ENCODE data around the gene TRPC4. TPM values are rescaled to one million over a fixed set of nuclear protein-coding genes. Genes with fewer than 3 reads are reported as not detected.

The TRPC4 gene
- polyA plus RNA-seq: under 1 TPM in 2 of 3 donors, not detected in 1; 0.30 to 0.74 TPM

DNA sequence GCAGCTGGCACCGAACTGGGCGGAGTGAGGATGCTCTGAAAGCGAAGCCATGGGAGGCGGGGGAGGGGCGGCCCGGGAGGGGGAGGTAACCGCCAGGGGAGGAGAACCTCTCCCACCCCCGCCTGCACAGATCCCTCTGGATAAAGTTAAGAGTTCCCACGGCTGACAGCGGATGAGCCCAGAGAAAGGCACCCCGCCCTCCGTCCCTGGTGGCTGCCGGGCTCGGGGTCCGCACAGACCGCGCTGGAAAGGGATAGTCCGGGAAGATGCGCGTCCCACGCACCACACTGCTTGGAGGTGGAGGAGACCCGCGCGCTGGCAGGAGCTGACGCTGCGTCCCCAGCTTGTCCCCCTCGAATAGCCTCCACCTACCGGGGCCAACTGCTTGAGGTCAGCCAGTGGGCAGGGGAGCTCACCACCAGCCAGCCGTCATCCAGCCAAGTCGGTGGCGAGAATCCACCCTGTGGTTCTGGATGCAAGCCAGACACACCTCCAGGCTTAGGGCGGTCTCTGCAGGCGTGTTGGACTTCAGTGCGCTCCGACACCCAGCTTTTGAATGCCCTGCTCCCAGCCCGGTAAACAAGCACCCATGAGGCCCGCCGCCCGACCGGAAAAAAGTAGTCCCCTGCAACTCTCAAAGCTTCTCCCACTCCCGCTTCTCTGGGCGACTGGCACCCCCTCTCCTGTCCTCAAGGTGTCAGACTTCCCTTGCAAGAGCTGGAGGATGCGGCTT is at the start of gene TRPC4:
TSS of gene TRPC4 (minus strand) at position 17 of the 733 bp plus-strand sequence. CDS start 86,439 bp downstream, outside the sequence.
- no peak within 1 kb of the TSS for H3K27ac ChIP-seq (ENCODE audit: low read depth, low read length)
- 0 to 3% (median 2%) methylated on average over 41 to 43 of the region's 43 CpGs for WGBS, 3 donors

DNA sequence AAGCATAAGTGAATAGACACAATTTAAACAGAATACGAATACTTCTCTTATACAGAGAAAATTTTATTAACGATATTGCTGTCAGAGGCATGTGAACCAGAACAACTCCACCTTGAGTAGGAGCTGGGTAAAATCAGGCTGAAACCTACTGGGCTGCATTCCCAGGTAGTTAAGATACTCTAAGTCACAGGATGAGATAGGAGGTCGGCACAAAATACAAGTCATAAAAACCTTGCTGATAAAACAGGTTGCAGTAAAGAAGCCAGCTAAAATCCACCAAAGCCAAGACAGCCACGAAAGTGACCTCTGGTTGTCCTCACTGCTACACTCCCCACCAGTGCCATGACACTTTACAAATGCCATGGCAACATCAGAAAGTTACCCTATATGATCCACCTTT is 49.2 kb upstream of the TRPC4 start:
- WGBS, 3 donors: 38 to 49% (median 43%) methylated on average over 4 of the region's 4 CpGs
- H3K27ac ChIP-seq (ENCODE audit: low read depth, low read length): no peak overlapping the region

DNA sequence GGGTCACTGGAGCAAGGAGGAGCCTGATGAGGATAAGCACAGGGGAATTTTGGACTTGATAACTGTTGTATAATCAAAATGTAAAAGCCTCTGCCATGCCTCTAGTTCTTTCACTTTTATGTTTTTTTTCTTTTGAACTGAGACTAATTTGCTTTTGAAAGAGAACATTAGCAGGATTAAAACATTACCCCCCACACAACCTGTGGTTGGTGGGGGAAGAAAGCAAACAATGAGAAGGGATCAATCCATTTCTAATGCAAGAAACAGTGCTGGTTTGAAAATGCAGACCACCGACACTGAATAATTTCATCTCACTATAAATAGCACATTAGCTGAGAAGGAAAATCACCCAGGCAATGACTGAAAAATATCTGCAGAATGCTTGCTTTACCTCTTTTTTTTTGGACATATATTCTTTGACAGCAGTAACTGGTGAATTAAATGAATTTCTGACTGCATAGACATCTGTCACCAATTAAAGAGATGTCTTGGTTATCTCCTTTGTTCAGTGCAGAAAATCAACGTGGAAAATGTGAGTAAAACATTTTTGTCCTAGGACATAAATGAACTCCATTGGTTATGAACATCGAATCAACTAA is 48.6 kb upstream of the TRPC4 start:
- WGBS, 3 donors: 47 to 55% (median 50%) methylated on average over 3 of the region's 3 CpGs
- H3K27ac ChIP-seq (ENCODE audit: low read depth, low read length): no peak overlapping the region

DNA sequence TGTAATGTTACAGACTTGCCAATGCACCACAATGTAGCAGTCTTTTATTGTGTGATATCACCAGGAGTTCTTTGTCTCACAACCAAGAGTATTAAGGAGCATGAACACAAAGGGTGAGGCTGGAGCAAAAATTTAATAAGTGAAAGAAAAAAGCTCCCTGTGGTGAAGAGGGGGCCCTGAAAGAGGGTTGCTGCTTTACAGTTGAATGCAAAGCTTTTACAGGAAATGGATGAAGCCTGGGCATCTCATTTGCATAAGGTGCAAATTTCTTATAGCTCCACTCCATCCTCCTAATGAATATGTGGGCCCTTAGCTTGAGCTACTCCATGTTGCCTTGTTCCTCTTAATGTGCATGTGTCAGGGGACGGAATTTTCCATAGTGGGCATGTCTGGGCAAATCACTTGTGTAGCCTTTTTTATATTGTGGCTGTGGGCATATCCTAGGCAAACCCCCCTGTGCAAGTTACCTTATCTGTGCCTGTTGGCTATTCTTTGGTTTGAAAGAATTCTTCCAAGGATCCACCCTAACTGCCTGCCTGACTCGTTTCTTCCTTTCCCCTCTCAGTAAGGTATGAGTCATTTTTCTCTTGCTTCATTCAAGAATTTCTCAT is 45.3 kb upstream of the TRPC4 start:
- whole genome bisulfite sequencing, 3 donors: 26 to 60% (median 59%) methylated on average over 2 of the region's 2 CpGs

DNA sequence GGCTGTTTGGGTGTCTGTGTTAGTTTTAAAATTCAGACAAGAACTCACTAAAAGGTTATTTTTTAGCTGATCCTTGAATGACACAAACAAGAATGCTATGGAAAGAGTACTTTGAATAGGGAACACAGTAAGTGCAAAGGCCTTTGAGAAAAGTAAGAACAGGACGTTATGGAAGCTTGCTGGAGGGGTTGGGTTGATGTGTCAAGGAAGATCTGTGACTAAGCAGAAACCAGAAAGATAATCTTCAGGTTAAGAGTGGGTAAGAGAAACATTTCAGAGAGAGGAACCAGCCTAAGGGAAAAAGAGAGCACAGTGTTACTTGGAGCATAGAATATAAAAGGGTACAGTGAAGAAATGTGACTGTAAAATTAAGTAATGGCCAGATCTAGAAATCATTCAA is 41.2 kb upstream of the TRPC4 start:
- WGBS, 3 donors: 41 to 61% (median 46%) methylated on average over 1 of the region's 1 CpG
- no peak overlapping the region for H3K27ac ChIP-seq (ENCODE audit: low read depth, low read length)

More for the DNA sequence above, 45.3 kb upstream of the TRPC4 start:
- H3K27ac ChIP-seq (ENCODE audit: low read depth, low read length): no peak overlapping the region

DNA sequence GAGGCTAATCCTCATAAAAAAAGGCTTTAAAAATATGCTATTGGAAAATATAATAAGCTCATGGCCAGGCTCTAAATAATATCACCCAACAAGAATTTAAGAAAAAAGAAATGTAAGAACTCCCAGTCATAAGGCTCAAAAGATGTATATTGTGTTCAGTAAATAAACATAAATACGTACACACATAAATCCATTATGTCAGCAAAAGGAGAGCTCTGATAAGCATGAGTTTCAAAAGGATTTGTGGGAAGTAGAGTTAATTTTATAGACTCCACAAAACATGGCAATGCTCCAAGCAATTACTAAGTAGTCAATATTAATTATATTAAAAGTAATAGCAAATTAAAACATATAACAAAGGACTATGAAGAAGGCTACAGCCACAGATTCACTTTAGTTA is 37.3 kb upstream of the TRPC4 start:
- 76 to 90% (median 83%) methylated on average over 1 of the region's 1 CpG for WGBS, 3 donors
- H3K27ac ChIP-seq (ENCODE audit: low read depth, low read length): no peak overlapping the region

DNA sequence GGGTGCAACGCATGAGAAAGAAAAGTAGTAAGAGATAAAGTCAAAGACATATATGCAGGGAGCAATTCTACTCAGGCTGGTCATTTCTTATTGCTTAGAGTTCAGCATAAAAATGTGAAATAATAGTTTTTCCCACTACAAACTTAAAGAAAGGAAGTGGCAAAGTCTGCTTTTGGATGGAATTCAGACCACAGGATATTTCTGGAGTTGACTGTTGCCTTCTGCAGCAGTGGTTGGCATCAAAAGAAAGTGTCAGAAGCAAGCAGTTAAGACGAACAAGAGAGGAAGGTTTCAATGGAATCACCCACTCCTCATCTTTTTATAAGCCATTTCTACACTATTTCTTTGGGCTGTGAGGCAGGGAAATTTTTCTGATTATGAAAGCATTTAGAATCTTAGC is 36.2 kb upstream of the TRPC4 start:
- WGBS, 3 donors: 66 to 79% (median 69%) methylated on average over 2 of the region's 2 CpGs
- no peak overlapping the region for H3K27ac ChIP-seq (ENCODE audit: low read depth, low read length)

DNA sequence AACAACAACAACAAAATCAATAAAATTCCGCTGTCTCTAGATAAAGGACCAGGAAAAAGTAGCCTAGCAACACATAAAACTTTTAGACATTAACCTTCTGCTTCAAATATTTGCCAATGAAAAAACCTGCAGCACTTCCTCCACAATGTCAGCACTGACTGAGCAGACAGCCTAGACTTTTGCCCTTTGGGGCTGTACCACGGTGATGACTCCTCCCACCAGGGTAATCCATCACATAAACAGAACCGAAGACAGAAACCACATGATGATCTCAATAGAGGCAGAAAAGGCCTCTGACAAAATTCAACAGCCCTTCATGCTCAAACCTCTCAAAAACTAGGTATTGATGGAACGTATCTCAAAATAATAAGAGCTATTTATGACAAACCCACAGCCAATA is 30.2 kb upstream of the TRPC4 start:
- no peak overlapping the region for H3K27ac ChIP-seq (ENCODE audit: low read depth, low read length)
- 24 to 49% (median 49%) methylated on average over 4 of the region's 4 CpGs for whole genome bisulfite sequencing, 3 donors

DNA sequence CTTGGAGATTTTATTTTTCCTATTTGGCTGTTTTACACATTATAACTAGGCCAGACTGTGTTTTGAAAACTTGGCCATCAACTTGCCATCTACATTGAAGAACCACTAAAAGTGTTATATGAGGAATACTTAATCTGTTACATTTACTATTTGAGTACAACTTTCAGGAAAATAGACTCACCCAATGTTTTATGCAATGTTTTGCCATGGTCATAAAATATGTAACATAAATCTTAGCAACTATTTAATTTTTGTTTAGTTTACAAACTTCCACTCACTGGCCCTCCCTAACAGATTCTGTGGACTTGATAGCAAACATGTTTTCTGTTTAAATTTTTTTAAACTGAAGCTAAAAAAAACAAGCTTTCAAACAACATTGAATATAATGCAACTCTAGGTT is 23.7 kb upstream of the TRPC4 start:
- no peak overlapping the region for H3K27ac ChIP-seq (ENCODE audit: low read depth, low read length)

DNA sequence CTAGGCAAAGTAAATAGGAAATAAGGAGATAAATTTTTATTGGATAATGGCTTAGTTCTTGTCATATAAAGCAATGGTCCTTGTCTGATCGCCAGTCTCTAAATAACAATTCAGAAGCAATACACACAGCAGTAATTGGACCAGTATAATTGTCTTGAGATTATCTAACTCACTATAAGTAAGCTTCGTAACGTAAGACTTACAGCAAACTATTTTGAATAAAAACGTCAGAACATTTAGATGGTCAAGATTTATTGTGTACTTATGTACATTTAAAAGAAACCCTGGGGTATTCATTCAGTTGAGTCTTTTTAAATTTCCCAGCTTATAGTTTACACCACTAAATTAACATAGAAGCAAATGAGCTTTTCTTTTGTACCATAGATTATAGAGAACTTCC is 20.2 kb upstream of the TRPC4 start:
- H3K27ac ChIP-seq (ENCODE audit: low read depth, low read length): no peak overlapping the region
- 63 to 71% (median 70%) methylated on average over 4 of the region's 4 CpGs for whole genome bisulfite sequencing, 3 donors

DNA sequence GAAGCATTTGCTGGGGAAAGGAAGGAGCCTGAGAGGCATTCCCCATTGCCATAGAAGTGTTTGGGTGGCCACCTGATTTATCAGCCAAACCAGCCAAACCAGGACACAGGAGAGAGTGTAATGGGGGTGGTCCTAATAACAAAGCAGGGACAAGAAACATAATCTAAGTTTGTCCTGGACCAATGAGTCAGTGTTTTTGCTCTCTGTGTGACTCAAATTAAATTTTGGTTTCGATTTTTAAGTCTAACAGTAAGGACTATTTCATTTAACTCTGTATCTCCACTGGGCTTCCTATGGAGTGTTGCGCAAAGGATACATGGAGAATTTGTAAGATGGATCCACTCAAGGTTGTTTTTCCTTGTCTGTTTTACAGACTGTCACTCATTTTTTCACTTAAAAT is 19.5 kb upstream of the TRPC4 start:
- no peak overlapping the region for H3K27ac ChIP-seq (ENCODE audit: low read depth, low read length)
- 65 to 71% (median 68%) methylated on average over 2 of the region's 2 CpGs for whole genome bisulfite sequencing, 3 donors

DNA sequence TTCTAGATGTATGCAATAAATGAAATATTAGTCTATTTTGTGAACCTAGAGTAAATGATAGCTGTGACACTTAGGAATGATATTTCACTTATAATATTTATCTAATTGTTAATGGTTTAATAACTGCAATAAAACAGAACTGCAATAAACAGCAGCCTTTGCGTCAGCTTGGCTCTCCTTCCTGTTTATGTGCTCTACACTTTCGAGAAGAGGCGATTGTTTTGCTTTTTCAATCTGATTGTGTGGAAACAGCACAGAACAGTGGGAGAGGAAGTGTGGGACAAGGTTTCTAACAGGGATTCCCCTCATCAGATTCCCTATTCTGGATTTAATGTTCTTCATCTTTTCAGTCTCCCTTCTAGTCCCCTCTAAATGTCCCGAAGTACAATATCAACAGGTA is 17.3 kb upstream of the TRPC4 start:
- WGBS, 3 donors: 51 to 62% (median 61%) methylated on average over 4 of the region's 4 CpGs
- H3K27ac ChIP-seq (ENCODE audit: low read depth, low read length): no peak overlapping the region

DNA sequence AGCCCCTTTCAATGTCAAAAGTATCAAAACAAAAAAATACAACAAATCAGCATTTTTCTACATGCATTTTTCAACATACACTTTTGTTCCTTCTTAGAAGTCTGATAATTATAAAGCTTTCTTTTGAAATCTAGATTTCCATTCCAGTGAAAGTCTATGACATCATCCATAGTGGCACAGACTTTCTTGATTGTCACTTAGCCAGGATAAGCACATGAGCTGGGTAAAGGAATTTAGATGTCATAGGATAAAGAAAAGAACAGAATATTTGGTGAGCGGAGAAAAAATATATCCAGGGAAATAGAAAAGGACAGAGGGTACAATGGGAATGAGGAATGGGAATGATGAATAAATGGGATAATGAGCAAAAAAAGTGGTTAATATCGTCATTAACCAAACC is 15.1 kb upstream of the TRPC4 start:
- 89 to 94% (median 93%) methylated on average over 2 of the region's 2 CpGs for WGBS, 3 donors
- no peak overlapping the region for H3K27ac ChIP-seq (ENCODE audit: low read depth, low read length)

DNA sequence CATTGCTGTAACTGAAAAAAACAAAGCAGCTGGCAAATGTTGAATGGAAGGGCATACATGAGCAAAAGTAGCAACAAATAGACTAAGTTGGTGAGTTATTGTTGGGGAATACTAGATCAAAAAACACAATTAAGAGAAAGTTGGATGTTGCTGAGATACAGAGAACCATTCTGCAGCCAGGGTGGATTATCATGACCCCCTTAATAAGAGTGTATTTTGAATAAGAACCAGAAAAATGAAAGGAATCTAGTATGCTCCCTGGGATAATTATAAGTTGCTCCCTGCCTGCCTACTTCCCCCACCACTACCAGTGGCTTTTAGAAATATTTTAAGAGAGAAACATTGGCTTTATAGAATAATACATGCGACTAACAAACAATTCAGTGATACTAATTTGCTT is 14.5 kb upstream of the TRPC4 start:
- H3K27ac ChIP-seq (ENCODE audit: low read depth, low read length): no peak overlapping the region
- WGBS, 3 donors: 88 to 89% (median 89%) methylated on average over 1 of the region's 1 CpG

DNA sequence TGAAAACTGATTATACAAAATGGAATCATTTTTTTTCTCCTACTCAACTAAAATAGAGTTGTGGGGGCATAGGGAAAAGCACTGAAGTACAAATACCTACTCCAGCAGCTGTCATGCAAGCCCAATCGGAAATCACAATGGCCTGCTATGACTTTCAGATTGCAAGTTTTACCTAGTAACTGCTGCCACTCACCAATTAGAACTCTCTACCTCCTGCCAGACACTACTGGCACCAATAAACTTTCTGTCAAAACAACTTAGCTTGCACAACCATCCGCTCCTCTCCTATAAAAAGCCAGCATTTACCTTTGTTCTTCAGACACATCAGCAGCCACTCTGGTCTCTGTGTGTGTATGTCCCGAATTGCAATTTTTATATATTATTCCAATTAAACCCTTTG is 9.3 kb upstream of the TRPC4 start:
- 80 to 90% (median 83%) methylated on average over 3 of the region's 3 CpGs for WGBS, 3 donors
- no peak overlapping the region for H3K27ac ChIP-seq (ENCODE audit: low read depth, low read length)

DNA sequence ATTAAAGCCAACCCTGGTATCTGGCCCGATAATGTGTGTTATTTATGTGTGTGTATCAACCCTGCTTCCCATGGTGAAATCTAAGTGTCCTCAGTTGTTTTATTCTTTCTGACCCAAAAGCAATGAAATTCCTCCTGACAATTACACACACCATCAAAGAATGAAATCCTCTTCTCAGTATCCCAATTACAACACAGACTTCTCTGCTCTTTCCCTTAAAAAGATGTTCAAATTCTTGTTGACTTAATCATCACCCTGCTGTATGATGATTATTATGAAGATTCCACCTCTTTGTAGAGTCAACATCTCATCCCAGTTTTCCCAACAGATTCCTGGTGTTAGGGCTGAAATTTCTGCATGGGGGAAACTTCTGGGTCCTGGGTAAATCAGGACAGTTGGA is 8.9 kb upstream of the TRPC4 start:
- H3K27ac ChIP-seq (ENCODE audit: low read depth, low read length): no peak overlapping the region
- WGBS, 3 donors: 71 to 93% (median 81%) methylated on average over 1 of the region's 1 CpG

DNA sequence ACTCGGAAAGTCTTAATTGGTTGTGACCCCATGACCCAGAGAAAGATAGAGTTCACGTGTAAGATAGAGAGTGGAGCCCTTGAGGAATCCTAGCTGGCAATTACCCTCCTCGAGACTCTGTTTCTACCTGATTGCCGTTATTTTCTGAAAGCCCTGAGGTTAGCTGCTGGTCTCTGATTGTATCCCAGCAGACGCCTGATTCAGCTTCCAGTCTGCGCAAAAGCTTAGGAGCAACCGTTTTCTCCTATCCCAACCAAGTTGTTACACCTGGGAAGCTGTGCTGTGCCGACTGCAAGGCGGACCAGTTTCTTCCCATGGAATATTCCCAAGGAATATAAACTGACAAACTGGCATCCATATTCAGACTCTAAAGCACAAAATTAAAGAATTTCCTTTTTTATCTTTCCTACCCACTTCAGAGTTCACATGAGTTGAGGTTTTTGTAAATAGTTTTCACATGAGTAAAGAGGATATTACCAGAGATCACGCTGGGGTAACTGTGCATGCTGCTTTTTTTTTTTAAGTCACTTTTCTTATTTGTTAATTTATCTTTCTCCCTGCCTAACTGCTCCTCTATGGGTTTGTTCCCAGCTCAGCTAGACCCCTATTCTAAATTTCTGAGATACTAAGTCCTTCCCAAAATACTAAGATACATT is 1.5 kb upstream of the TRPC4 start:
- WGBS, 3 donors: 39 to 60% (median 49%) methylated on average over 10 of the region's 10 CpGs
- H3K27ac ChIP-seq (ENCODE audit: low read depth, low read length): no peak overlapping the region

DNA sequence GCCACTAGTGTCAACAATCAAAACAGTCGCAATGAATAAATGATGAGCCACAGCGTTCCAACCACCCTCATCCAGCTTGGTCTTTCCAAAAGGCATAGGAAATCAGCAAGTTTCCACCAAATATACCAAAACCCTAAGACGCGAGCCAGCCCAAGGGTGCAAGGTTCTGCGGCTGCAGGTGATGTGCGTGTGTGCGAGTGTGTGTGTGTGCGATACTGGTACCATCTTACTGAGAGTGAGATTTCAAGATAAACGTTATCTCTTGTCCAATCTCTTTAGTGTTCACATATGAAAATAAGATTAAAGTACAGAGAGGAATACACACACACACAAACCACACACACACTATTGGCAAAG is 895 bp upstream of the TRPC4 start:
- 45 to 58% (median 54%) methylated on average over 9 of the region's 9 CpGs for WGBS, 3 donors
- no peak overlapping the region for H3K27ac ChIP-seq (ENCODE audit: low read depth, low read length)

DNA sequence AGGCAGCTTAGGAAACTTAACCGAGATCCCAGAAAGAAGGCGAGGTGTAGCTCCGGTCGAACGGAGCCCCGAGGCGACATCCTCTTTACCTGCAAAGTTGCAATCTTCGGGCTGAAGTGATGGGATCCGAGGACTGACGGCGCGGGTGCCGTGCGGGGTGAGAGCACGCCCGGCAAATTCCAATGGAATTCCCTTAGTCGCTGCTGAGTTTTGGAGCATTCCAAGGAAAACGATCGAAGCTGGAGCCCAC is 141 bp downstream of the TRPC4 start:
- no peak overlapping the region for H3K27ac ChIP-seq (ENCODE audit: low read depth, low read length)
- 2% methylated on average over 19 of the region's 19 CpGs for WGBS, 3 donors

Data from adipose tissue (tissue), 3 donors.